GM18499 (cell line): Measurements from ENCODE around the gene GATAD2B.
A peak's percentile ranks its signal among the peaks of the same experiment; 100 is the strongest.
"Not testable (repeated sequence)": the region's sequence is repeated elsewhere in the genome, so short reads cannot be mapped to it uniquely, and the experiment has no call there.

Source experiments
- ATAC-seq: cut with Tn5 transposase; IDR thresholded peaks from one replicate; pipeline ENCODE4 v1.9.1; 2021; ENCODE audit warnings: moderate number of reproducible peaks; ENCODE audit not compliant: insufficient read depth, unreplicated experiment

The GATAD2B gene

DNA sequence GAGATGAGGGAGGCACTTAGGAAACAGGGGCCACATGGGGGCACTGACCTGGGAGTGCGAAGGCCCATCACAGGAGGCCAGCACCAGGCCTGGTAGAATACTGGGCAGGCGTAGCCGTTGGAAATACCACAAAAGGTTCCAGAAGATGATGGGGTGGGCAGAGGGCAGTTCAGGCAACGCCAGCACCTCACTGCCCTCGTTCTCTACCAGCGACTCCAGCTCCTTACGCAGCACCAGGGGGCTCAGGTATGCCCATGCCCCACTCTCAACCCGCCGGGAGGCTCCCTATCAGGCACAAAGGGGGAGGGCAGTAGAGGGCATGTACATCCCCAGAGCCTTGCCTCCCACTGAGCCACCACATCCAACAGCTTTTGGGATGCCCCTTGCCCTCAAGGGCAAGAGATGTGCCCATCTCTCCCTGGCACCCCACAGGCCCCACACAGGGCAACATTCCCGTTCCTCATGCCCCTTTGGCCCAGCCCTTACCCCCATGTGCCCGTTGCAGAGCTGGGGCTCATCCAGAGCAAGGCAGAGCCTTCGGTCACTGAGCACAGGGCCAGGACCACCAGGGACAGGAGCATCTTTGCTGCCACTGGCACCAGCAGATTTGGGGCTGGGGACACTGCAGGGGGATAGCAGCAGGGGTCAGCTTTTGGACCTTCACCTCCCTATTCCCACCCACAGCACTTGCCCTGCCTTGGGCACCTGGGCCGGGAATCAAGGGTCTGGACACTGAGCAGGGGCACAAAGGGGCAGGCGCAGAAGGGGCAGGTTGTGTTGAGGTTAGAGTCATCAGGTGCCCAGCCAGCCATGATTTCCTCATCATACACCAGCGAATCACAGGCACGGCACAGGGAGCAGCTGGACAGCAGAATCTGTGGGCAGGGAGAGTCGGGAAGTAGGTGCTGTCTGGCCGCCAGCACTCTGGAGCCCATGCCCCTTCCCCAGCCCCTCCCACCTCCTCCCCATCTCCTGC is 9.7 kb upstream of the GATAD2B start:
- no peak for ATAC-seq

DNA sequence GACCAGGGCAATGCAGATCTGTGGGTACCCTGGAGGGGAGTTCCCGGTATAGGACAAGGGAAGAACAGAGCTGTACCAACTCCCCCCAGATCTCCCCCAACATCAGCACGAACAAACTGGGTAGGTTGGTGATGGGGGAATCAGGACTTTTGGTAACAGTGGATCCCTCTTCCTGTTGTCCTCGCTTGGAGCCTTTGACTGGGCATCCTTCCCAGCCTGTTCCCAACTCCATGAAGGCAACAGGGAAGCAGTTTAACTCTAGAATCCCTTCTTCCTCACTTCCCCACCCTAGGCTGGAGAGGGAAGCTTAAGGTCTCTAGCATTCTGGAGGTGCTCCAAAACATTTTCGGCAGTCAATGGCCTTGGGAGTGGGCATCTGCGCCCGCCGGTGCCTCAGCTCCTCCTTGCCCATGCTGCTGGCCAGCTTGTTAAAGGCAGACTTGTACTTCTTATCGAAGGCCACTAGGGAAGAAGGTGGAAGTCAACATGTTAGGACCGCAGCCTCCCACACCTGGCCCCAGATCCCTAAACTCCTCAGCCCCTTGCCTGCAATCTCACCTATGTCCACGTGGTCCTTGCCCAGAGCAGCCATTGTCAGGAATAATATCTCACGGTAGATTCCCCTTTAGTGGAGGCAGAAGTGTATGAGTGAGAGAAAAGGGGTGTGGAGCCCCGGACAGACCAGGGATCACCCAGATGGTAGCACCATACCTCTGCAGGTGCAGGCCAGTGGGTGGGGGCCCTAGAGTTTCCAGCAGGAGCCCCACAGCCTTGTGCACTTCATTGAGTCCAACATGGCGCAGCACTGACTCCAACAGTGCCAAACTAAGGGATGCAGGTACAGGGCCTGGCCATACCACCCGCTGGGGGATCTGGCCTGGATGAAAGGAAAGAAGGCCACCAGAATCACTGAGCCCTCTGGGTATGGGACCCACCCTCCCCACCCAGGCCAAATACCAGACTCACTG is 7.5 kb upstream of the GATAD2B start:
- no peak for ATAC-seq

DNA sequence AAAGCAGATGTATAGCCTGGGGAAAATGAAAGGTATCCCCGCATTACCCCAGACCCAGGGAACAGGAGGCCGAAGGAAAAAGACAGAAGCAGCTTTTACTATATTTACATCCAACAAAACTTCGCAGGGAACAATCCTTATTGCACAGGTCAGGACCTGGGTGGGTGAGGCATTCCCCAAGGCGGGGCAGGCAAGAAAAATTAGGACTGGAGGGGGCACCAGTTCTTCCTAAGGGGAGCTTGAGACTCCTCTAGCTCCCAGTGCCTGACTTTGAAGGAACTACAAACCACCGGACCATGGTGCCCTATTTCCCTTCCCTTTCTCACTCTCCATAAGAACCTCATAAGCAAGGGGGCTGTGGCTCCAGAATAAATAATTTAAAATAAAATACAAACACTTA is 6.7 kb upstream of the GATAD2B start:
- ATAC-seq = no peak

DNA sequence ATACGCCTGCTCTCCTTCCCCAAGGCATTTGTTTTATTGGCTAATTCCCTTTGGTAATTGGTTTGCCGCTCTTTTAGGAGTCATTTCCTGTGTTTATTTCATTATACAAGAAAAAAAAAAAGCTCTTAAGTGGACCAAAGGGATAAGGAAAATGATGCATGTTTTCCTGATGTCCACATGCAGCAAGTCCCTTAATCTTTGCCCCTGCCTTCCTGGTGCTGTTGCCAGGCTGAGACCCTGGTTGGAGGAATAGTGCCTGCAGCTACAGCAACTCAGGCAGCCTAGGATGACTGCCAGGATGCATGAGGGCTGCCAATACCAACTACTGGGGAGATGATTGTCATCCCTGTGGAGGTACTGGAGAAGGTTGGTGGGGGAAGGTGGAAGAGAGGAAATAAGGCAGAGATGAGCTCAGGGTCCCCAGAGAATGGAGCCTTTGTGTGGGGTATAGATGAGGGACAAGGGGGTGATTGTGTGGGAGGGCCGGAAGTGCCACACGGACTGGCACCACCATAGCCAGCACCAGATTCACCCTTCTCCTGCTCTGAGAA is 6.1 kb upstream of the GATAD2B start:
- no peak for ATAC-seq

DNA sequence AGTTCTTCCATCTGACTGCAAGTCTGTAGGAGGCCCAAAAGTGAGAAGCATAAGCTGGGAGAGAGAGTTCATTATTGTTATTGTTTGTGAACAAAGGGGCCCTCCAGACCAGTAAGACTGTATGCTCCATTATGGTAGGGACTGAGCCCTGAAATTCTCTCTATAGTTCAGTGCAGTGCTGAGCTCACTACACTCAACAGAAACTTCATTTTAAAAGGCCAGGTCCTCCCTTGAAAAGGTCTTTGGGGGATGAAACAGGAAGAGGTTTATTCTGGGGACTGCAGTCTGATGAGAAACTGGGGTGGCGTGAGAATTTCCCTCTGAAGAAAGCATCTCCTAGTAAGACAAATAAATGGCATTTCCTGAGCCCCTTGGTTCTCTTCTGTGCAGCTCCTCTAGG is 5.5 kb upstream of the GATAD2B start:
- ATAC-seq = no peak

DNA sequence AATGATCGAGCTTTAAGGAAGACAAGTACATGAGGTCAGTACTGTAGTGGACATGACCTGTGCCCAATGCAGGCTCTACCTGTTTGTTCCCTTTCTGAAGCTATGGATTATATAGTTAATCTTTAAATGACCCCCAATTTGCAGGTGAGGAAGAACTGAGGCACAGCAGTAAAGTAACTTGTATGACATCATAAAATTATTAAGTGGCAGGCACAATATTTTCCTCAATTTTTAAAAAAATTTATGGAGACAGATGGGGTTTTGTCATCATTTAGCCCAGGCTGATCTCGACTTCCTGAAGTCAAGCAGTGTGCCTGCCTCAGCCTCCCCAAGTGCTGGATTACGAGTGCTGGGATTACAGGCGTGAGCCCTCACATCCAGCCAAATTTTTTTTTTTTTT is 3.6 kb upstream of the GATAD2B start:
- no peak for ATAC-seq

DNA sequence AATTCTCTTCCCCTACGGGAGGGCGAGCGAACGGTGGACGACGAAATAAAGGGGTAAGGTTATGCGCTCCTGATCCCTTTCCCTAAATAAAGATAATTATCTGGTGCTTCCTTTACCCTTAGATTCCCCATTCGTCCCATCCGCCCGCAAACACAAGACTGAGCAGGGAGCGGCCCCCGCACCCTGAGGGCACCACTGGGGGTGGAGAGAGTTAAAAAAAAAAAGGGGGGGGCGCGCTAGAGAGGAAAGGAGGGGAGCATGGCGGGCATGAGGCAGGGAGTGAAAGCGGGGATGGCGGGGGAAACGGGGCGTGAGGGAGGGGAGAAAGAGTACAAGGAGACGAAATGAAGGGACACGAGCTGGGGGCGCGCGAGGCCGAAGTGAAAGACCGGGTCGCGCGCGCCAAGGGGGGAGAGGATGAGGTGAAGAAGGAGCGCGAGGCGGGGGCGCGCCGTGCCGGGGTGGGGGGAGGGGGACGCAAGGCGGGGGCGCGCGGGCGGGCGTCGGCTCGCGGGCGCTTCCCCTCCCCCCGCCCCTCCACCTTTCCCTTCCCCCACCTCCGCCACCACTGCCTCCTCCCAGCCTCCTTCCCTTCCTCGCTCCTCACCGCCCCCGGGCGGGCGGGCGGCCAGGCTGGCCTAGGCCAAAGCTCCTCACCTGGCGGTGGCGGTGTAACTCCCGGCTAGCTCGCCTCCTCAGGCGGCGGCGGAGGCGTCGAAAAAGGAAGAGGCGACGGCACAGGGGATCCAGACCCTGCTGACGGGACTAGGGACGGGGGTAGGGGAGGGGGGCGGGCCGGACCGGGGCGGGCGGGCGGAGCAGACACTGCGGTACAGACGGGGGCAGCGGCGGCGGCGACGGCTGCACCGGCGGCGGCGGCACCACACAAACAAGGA is 448 bp downstream of the GATAD2B start:
- ATAC-seq = peak; percentile 6

DNA sequence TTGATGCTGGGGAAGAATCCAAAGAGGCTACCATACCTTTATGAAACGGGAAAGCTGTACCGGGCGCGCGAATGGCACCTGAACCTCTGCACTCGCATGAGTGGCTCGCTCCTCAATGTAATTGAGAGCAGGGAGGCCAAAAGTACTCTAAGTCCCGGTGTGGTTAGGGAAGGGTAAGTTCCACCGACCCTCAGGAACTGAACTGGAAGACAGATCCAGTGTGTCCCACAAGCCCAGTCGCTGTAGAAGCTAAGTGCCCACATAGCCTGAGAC is 1.0 kb downstream of the GATAD2B start:
- ATAC-seq = no peak

DNA sequence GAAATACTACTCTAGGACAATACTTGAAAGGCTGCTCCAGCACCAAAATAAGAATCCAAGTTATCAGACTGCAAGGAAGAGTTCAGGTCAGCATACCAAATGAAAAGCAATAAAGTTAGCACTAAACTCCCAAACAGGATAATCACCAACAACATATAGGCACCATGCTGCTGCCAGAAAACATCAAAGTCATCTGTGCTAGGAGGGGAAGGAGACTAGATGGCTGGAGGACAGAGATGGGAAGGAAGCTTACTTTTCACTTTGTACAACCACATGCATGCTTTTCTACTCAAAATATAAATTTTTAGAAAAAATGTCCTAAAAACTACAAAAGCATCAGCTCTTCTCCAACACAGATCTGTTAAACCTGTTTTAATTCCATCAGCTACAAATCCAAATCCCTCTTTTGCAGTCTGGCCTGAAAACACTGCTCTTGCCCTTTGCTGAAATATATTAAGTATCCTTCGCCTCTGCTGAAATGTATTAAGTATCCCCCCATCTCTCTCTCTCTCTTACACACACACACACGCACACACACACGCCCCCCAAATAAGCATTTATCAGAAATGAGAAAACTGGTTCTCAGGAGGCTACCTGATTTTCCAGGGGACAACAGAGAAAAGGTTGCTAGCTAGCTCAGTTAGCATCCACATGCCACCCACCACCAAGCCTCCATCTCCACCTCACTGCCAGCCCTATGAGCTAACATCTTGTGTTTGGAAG is 1.5 kb downstream of the GATAD2B start:
- ATAC-seq = no peak

DNA sequence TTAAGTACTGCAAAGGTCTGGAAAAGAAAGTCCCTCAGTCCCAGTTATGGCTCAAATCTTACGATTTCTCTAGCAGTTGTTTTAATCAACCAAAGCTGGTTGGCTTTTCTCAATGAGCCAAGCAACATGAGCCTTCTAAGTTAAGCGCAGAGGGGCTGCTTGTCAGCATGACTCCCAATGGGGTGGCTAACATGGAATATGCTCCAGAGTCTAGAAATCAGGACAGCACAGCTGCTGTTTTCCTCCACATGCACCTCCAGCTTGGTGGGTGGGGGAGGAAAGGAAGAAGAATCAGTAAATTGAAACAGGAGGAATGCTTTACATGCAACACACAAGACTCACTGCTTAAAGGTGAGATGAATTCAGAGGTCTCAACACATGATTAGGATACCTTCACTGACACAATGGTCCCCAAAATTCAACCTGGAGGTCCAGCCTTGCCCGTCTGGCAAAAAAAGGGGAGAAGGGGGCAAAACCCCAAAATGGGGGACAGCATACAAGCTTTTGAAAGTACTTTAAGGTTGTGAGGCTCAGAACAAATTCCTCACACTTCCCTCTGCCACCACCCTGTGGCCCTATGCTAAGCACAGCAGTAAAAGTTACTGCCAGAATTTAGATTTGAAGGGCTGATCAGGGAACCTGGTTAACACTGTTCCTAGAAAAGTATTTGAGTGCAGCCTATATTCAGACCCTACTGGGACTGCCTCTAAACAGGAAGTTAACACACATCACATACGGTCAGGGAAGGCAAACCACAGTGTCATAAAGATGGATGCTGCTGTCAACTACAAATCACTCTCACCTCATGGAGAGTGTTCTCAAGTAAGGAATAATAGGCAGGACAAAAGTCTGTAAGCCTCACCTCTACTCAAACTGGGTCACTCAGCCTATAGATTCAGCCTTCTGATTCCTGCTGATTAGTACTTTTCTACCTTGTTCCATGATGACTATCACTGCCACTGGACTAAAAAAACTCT is 2.6 kb downstream of the GATAD2B start:
- no peak for ATAC-seq

DNA sequence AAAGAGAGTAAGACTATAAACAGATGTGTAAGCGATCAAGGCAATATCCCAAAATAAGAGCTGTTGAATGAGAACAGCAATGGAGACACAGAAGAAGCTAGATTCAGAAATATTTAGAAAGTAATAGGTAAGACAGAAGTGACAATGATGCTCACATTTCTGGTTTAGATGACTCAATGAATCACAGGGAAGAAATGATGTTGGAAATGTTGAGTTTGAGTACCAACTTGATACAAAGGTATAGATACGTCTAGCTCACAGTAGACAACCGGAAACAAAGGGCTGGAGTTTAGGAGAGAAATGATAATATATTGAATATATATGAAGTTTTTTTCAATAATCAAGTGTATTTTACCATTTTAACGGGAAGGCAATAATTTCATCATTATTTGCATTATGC is 6.5 kb downstream of the GATAD2B start:
- ATAC-seq = no peak

DNA sequence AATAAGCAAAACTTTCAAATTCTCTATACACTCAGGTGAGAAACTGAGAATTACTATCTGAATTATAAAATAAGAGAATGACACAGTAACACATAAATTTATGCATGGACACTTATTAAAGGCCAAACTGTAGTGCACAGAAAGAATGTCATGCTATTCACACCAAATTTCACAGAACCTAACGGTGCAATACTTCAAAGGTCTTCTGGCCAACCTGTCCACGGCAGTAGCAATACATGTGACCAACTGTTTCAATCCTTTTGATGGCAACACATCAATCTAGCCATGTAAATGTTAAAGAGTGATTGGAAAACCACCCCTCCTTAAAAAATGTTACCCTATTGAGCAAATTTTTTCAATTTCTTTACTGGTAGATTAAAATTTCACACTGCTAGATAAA is 10.4 kb downstream of the GATAD2B start:
- ATAC-seq = no peak

DNA sequence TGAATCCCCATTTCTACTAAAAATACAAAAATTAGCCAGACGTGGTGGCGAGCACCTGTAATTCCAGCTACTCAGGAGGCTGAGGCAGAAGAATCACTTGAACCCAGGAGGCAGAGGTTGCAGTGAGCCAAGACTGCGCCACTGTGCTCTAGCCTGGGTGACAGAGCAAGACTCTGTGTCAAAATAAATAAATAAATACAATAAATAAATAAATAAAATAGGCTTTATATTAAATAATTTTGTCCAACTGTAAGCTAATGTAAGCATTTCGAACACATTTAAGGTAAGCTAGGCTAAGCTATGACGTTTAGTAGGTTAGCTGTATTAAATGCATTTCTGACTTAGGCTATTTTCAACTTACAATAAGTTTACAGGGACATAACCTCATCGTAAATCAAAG is 12.2 kb downstream of the GATAD2B start:
- not testable (repeated sequence) for ATAC-seq

DNA sequence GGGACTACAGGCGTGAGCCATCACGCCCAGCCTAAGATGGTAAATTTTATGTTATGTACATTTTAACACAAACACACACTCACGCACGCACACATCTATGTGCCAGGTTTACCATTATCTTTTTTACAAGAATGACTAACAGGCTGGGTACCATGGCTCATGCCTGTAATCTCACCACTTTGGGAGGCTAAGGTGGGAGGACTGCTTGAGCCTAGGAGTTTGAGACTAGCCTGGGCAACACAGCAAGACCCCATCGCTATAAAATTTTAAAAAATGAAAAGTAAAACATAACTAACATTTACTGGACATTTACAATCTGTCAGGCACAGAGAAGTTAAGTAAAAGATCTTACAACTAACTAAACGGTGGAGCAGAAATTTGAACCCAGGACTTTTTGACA is 14.7 kb downstream of the GATAD2B start:
- ATAC-seq = no peak

DNA sequence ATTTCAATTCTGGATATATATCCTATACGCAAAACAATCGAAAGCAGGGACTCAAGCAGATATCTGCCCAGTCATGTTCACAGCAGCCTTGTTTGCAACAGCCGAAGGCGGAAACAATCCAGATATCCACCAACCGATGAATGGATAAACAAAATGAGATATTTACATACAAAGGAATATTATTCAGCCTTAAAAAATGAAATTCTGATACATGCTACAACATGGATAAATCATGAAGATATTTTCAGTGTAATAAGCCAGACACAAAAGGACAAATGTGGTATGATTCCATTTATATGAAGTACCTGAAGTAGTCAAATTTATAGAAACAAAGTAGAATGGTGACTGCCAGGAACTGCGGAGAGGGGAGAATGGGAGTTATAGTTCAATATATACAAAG is 15.6 kb downstream of the GATAD2B start:
- no peak for ATAC-seq

DNA sequence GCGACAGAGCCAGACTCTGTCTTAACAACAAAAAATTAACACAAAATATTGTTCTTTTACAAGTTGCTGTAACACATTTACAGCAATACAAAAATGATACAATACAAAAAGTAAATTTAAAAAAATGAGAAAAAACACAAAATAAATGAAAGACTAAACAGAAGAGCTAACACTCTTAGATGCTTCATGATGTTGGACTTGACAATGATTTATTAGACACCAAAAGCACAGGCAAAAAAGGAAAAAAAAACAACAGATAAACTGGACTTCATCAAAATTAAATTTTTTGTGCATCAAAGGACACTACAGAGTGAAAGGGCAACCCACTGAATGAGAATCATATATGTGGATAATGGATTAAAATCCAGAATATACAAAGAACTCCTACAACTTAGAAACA is 16.4 kb downstream of the GATAD2B start:
- no peak for ATAC-seq

DNA sequence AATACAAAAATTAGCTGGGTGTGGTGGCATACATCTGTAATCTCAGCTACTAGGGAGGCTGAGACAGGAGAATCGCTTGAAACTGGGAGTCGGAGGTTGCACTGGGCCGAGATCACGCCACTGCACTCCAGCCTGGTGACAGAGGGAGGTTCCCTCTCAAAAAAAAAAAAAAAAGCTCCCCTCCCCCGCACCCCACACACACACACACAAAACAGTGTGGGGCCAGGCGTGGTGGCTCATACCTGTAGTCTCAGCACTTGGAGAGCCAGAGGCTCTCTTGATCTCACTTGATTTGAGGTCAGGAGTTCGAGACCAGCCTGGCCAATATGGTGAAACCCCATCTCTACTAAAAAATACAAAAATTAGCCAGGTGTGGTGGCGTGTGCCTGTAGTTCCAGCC is 16.9 kb downstream of the GATAD2B start:
- ATAC-seq = not testable (repeated sequence)

DNA sequence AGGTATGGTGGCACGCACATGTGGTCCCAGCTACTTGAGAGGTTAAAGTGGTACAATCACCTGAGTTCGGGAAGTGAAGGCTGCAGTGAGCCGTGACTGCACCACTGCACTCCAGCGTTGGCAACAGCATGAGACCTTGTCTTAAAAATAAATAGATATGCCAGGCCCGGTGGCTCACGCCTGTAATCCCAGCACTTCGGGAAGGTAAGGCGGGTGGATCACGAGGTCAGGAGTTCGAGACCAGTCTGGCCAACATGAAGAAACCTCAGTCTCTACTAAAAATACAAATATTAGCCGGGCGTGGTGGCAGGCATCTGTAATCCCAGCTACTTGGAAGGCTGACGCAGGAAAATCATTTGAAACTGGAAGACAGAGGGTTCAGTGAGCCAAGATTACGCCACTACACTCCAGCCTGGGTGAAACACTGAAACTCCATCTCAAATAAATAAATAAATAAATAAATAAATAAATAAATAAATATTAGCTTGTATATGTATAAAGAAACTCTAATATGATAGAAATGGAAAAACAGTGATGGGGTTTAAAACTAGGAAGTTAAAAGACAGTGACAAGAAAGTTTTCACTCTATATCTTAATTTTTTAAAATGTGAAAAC is 18.8 kb downstream of the GATAD2B start:
- no peak for ATAC-seq
